Gastroesophageal sphincter (tissue), 2 donors: ENCODE data around the gene VSIG1.

Experiments used
- POLR2A ChIP-seq, 2 donors: fragments of 450-650 bp; IDR thresholded peaks; one replicate each; pipeline ENCODE4 v1.6.1; 2017; ENCODE audit warnings: antibody characterized with exemption in 2 of 2, mild to moderate bottlenecking in 2 of 2, moderate library complexity in 1 of 2
- POLR2AphosphoS5 ChIP-seq: sonication (generic); formaldehyde crosslinking; IDR thresholded peaks from one replicate; pipeline ENCODE4 v1.6.1; 2017; ENCODE audit warnings: antibody characterized with exemption

DNA sequence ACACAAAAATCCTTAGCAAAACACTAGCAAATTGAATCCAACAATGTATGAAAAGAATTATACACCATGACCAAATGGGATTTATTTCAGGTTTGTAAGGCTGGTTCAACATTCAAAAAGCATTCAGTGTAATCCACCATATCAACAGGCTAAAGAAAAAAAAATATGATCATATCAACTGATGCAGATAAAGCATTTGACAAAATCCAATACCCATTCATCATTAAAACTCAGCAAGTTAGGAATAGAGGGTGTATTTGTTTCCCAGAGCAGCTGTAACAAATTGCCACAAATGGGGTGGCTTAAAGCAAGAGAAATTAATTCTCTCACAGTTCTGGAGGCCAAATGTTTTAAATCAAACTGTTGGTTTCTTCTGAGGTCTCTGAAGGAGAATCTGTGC, 10.7 kb downstream of the VSIG1 start:
- TF ChIP-seq POLR2A (IDR thresholded peaks at IDR 0.05) (no peak), POLR2AphosphoS5 (no peak)
